ENCODE results near the gene TPT1. TPM values are rescaled to one million over a fixed set of nuclear protein-coding genes. Genes with fewer than 3 reads are reported as not detected.
"Not testable (repeated sequence)": the region's sequence is repeated elsewhere in the genome, so short reads cannot be mapped to it uniquely, and the experiment has no call there.

Gene TPT1
- total RNA-seq, 1 donor from 2014 or later, result 4,609 TPM

GRCh38 chr13:45301263-45301662 is 39.7 kb downstream of the TPT1 start:
- DNase-seq, result no peak

GRCh38 chr13:45300190-45300985 is 40.6 kb downstream of the TPT1 start:
- no peak for DNase-seq

DNA sequence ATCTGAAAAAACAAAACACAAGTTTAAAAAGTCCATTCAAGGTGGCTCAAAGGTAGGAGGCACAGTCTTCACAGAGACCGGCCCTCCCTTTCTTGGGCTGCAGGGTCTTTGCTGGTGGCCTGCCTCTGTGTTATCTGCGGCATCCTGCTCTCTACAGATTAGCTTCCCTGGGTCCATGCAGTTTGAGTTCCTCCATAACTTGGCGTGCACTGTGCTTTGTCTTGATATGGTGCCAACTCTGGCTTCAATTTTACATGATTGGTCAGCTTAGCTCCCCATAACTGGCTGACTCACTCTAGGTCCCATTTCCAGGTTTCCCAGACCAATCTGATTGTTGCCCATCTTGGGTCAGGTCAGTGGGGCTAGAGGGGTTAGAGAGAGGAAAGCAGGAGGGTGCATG is 41.8 kb downstream of the TPT1 start:
- DNase-seq, result no peak

GRCh38 chr13:45298550-45298949 is 42.4 kb downstream of the TPT1 start:
- not testable (repeated sequence) for DNase-seq

DNA sequence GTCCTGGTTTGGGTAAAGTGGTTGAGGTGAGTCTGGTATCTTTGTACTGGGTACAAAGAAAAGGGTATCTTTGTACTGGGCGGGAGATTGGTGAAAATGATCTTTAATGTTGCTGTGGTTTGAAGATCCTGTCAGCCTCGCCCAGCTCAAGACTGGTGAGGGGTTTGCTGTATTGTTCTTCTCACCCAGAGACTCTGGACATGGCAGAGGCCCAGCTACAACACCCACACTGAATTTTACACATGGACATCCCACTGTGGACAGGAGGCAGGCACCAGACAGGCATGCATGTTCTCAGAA is 42.8 kb downstream of the TPT1 start:
- no peak for DNase-seq

- DNase-seq, result no peak
Measured at GRCh38 chr13:45297456-45298205, 43.4 kb downstream of the TPT1 start.

DNA sequence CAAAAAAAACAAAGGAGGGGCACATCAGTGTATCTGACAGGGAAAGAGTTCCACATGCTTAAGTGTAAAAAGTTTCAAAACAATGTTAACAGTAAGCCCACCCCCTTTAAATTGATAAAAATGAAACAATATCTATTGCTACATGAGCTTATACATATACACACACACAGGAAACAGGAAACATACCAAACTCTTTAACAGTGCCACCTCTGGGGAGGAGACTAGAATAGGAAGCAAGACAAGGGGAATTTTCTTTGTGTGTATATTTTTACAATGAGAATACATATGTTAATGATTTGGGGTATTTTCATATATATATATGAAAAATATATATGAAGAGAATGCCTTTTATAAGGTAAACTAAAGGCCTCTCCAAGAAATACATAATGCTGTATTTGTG is 44.7 kb downstream of the TPT1 start:
- no peak for DNase-seq

DNA sequence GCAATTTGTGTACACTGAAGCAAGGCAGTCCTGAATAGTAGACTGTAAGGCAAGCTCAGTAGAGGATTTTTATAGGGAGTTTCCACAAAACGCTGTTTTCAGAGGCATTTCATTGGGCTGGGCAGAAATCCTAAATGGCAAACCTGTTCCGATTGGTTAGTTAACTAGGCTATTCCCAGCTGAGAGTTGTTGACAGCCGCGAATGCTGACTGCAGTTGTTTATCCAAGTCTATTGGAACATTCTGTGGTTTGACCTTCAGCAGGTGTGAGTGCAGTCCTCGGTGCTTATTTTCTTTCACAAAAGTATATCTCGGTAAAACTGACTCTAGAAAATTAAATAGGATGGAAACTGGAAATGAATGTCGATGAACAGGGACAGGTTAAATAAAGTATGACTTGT is 45.4 kb downstream of the TPT1 start:
- DNase-seq, result peak; percentile 62

DNA sequence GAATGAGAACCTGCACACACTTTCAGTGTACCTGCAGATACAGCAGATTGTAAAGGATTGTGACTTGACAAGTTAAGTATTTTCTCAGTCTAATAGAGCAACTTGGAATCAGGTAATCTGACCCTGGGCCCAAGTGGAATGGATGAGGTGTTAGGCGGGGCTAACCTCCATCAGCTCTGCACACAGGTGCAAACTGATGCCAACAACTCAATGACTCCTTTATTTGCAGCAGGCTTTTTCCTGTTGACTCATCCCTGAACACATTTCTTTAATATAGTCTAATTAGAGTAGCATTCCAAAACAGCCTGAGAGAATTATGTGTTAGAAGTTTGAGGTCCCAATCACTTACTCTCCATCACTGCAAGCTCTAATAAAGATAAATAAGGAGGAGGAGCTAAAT is 48.8 kb downstream of the TPT1 start:
- no peak for DNase-seq

- DNase-seq, result no peak
Measured at GRCh38 chr13:45289936-45290563, 50.9 kb downstream of the TPT1 start.

Small RNA genes within 50 kb of the gene (small RNA-seq; reads per million reads assigned to genes)
- gene SNORA31 (ENCODE audit: low replicate concordance), result 3.3 reads per million, percentile 91 among the genes with 10 or more reads in this experiment

Other genes with a start within 250 kb of the TPT1 start
- gene GTF2F2, start 220.7 kb downstream of the TPT1 start, total RNA-seq, result 19.4 TPM
- gene KCTD4, start 140.1 kb downstream of the TPT1 start, total RNA-seq, result not detected
- gene SLC25A30, start 77.2 kb upstream of the TPT1 start, total RNA-seq, result 22.2 TPM
- 37.5 TPM for gene COG3, start 123.8 kb upstream of the TPT1 start, total RNA-seq